Chondrocyte (in vitro differentiated cells): ENCODE data around the gene SEMA4D. TPM values are rescaled to one million over a fixed set of nuclear protein-coding genes. Genes with fewer than 3 reads are reported as not detected.

ENCODE experiments used
- DNase-seq: peaks from one replicate; pipeline ENCODE4 v3.0.0; 2021; ENCODE audit warnings: mixed read lengths, low spot score
- H3K27ac Mint-ChIP-seq: one replicate; pipeline ENCODE4 v1.8.0; 2021; ENCODE audit warnings: mild to moderate bottlenecking, moderate library complexity, mixed read lengths; ENCODE audit not compliant: unreplicated experiment
- H3K27me3 Mint-ChIP-seq: 2 replicates; pipeline ENCODE4 v1.8.0; 2021; ENCODE audit warnings: low read depth, mixed read lengths
- H3K36me3 Mint-ChIP-seq: 2 replicates; pipeline ENCODE4 v1.8.0; 2021; ENCODE audit warnings: low read depth, mixed read lengths
- H3K4me1 Mint-ChIP-seq: 2 replicates; pipeline ENCODE4 v1.8.0; 2021; ENCODE audit warnings: low read depth, mild to moderate bottlenecking, mixed read lengths
- H3K4me3 Mint-ChIP-seq: one replicate; pipeline ENCODE4 v1.8.0; 2021; ENCODE audit warnings: mild to moderate bottlenecking, moderate library complexity, mixed read lengths; ENCODE audit not compliant: unreplicated experiment
- H3K9me3 Mint-ChIP-seq: 2 replicates; pipeline ENCODE4 v1.8.0; 2021; ENCODE audit warnings: low read depth, mixed read lengths
- CTCF ChIP-seq: fragments of 200-600 bp; sonication (generic); IDR thresholded peaks from 2 replicates; pipeline ENCODE4 v1.5.0; 2021; ENCODE audit warnings: antibody characterized with exemption, mild to moderate bottlenecking, moderate library complexity
- total RNA-seq: library from RNA; stranded (reverse); gene quantifications from 3 replicates; pipeline ENCODE4 v1.2.1, GENCODE V29; 2021

The SEMA4D gene
- total RNA-seq, 1 donor from 2014 or later, result 3.8 TPM

GRCh38 chr9:89433826-89434225 lies 64.1 kb downstream of the SEMA4D start:
- no peaks in the 10 kb centered on the region for H3K9me3 Mint-ChIP-seq
- peaks cover 19% of the 10 kb centered on the region for H3K4me1 Mint-ChIP-seq
- no peak overlapping the region for H3K4me3 Mint-ChIP-seq
- peak; percentile 68 for DNase-seq
- no peaks in the 10 kb centered on the region for H3K27me3 Mint-ChIP-seq
- H3K27ac Mint-ChIP-seq, result no peak overlapping the region
- H3K36me3 Mint-ChIP-seq, result no peaks in the 10 kb centered on the region
- TF ChIP-seq CTCF, result no peak

DNA sequence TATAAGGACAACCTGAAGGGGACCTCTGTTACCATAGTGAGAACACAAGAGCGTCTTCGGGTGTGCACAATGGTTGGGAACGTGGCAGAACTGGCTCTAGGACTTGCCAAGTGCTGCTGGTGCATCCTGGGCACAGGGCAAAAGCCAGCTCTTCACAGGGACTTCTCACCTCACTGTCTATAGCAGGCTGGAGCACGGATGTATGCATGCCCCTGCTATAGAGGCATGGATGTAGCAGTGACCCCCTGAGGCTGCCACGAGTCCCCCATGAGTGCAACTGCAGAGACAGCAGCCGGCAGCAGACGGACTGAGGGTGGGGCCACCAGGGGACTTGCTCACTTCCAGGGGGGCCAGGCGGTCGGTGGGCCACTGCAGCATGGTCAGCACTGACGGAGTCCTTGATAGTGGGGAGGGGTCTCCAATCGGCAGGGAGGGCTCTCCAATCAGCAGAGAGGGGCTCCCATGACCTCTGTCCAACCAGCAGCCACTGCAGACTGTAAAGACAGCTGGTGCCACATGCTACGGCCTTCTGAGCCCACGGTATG lies 64.9 kb downstream of the SEMA4D start:
- no peak for TF ChIP-seq CTCF
- H3K27ac Mint-ChIP-seq, result no peak overlapping the region
- DNase-seq, result no peak

DNA sequence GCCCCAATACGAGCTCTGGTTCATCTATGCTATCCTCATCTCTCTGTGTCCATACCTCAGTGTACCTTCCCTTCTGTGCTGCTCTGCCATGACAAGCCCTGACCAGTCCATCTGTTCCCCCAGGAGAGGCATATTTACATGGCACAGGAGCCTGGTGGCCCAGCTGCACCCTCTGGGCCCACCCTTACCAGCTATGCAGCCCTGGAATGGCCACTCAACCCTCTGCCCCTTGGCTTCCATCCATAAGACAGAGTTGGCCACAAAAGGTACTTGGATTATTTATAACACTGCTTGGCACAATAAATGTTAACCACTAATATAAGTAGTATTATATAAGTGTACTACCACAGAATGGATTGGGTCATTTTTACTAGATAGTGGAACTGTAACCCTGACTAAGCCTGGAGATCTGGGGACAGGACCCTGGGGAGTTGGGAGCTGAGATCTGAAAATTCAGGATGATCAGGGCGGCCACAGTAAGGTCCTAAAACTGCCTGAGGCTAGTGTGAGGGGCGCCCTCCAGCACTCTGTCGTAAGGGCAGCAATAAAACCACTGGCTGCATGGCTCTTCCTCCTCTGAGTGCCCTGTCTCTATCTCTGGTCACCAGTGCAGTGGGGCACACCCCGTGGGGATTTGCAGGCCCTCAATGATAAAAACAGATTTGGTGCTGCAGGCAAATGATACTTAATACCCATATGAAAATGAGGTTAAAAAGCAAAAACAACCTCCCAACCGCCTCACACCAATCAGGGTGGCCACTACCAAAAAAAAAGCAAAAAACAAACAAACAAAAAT lies 65.8 kb downstream of the SEMA4D start:
- Mint-ChIP-seq H3K27me3 (no peaks in the 10 kb centered on the region), H3K36me3 (no peaks in the 10 kb centered on the region), H3K9me3 (no peaks in the 10 kb centered on the region), H3K4me3 (no peak overlapping the region), H3K27ac (peak overlapping the region; percentile 41), H3K4me1 (peaks cover 19% of the 10 kb centered on the region)
- TF ChIP-seq CTCF, result no peak
- DNase-seq, result peak; percentile 36

More for the DNA sequence above, 64.9 kb downstream of the SEMA4D start:
- peaks cover 19% of the 10 kb centered on the region for H3K4me1 Mint-ChIP-seq
- H3K36me3 Mint-ChIP-seq, result no peaks in the 10 kb centered on the region
- H3K4me3 Mint-ChIP-seq, result no peak overlapping the region
- H3K27me3 Mint-ChIP-seq, result no peaks in the 10 kb centered on the region
- no peaks in the 10 kb centered on the region for H3K9me3 Mint-ChIP-seq

DNA sequence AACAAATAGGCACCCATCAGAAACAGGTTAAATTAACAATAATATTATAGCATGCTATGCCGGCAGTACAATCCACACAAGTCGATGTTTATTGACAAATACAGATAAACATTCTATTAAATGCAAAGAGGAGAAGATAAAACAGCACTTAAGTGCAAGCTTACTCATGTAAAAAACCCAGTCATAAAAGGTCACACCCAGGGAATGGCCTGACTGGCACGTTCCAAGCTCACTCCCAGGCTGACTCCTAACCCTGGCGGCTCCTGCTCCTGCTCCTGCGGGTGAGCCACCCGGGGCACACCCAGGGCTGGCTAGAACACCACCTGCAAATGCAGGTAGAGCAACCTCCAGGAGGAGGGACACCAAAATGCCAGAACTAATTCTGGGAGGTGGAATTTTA lies 66.9 kb downstream of the SEMA4D start:
- Mint-ChIP-seq H3K27me3 (no peaks in the 10 kb centered on the region), H3K4me3 (no peak overlapping the region), H3K9me3 (no peaks in the 10 kb centered on the region), H3K36me3 (no peaks in the 10 kb centered on the region), H3K27ac (no peak overlapping the region), H3K4me1 (peaks cover 19% of the 10 kb centered on the region)
- TF ChIP-seq CTCF, result no peak
- peak; percentile 47 for DNase-seq

DNA sequence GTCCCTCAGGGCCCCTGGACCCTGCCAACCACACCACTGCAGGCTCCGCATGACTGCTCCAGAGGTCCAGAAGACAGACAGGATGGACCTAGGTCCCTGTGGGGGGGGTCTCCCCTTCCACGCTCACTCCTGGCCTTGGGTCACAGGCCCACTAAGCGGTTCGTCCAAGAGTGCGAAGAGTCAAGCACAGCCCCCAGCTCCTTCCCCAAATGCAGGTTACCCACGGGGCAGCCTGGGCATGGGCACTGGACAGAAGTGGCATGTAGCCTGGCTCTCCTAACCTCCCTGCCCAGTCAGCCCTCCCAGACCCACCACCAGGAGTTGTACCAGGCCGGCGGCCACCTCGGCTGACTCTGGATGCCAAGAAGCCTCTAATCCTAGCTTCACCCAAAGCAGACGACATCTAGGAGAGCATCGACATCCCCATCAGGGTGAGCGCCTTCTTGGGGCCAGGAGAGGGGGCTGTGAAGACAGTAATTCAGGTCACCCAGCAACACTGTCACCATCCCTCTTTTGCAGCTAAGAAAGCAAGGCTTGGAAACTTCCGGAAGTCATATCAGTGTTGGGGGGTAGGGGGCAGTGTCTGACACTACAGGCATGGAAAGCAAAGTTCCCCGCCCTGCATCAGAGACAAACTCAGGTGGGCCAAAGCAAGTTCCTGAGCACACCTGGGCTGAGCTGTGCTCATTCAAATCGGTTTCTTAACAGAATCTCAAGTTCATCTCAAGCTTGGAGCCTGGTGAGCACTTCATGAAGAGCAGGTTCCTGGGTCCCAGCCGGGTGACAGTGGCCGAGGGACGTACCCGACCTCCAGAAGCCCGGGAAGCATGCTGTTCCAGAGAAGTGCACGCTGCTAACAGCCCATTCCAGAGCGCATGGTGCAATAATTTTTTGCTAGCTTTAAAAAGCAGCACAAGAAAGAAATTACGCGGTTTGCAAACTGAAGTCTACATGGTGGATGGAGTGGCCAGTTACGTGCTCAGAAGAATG lies 68.7 kb downstream of the SEMA4D start:
- peak; percentile 75 for DNase-seq
- Mint-ChIP-seq H3K36me3 (no peaks in the 10 kb centered on the region), H3K4me1 (peaks cover 26% of the 10 kb centered on the region), H3K27me3 (no peaks in the 10 kb centered on the region), H3K4me3 (no peak overlapping the region), H3K9me3 (no peaks in the 10 kb centered on the region), H3K27ac (no peak overlapping the region)
- peak; percentile 48 for TF ChIP-seq CTCF
